Neuronal stem cell (in vitro differentiated cells): ENCODE data around the gene HOXD9.

Experiments used
- DNase-seq: peaks from one replicate; pipeline ENCODE4 v3.0.0-alpha.2; 2013; ENCODE audit warnings: low spot score
- H2AFZ ChIP-seq: one replicate; pipeline ENCODE4 v1.6.1; 2013; ENCODE audit warnings: mild to moderate bottlenecking, low read length, inconsistent platforms
- H2AK5ac ChIP-seq: 2 replicates; pipeline ENCODE4 v1.6.1; 2013; ENCODE audit warnings: low read depth, mild to moderate bottlenecking, inconsistent platforms, low read length, moderate library complexity, mixed read lengths
- H2BK120ac ChIP-seq: 2 replicates; pipeline ENCODE4 v1.6.1; 2013; ENCODE audit warnings: low read depth, mild to moderate bottlenecking, inconsistent platforms, low read length, moderate library complexity, mixed read lengths
- H2BK12ac ChIP-seq: one replicate; pipeline ENCODE4 v1.6.1; 2013; ENCODE audit warnings: low read length, inconsistent platforms
- H2BK15ac ChIP-seq: 2 replicates; pipeline ENCODE4 v1.6.1; 2013; ENCODE audit warnings: mild to moderate bottlenecking, low read length, inconsistent platforms, mixed read lengths
- H2BK5ac ChIP-seq: one replicate; pipeline ENCODE4 v1.6.1; 2013; ENCODE audit warnings: inconsistent platforms, mild to moderate bottlenecking, low read length, moderate library complexity
- H3K14ac ChIP-seq: one replicate; pipeline ENCODE4 v1.6.1; 2013; ENCODE audit warnings: low read length, inconsistent platforms
- H3K18ac ChIP-seq: 2 replicates; pipeline ENCODE4 v1.6.1; 2013; ENCODE audit warnings: low read length, inconsistent platforms
- H3K23ac ChIP-seq: 2 replicates; pipeline ENCODE4 v1.6.1; 2013; ENCODE audit warnings: low read depth, mild to moderate bottlenecking, mixed read lengths, low read length, inconsistent platforms; ENCODE audit not compliant: poor library complexity
- H3K27ac ChIP-seq: replicated peaks from 3 replicates; pipeline ENCODE4 v1.5.1; 2013; ENCODE audit warnings: low read length, inconsistent platforms
- H3K27me3 ChIP-seq, 3 experiments: 2 replicates each; pipeline ENCODE4 v1.6.1; 2013; ENCODE audit warnings: low read length in 3 of 3, mild to moderate bottlenecking in 2 of 3, inconsistent platforms in 1 of 3, low read depth in 1 of 3, mixed read lengths in 1 of 3, moderate library complexity in 1 of 3; ENCODE audit not compliant: control insufficient read depth in 3 of 3, insufficient read depth in 3 of 3
- H3K36me3 ChIP-seq, 2 donors: replicated peaks in 1 of 2; 2 replicates each; pipeline ENCODE4 v1.6.1; 2013; ENCODE audit warnings: low read length in 2 of 2; ENCODE audit not compliant: control insufficient read depth in 2 of 2, insufficient read depth in 2 of 2
- H3K4ac ChIP-seq: 2 replicates; pipeline ENCODE4 v1.6.1; 2013; ENCODE audit warnings: inconsistent platforms, mild to moderate bottlenecking, low read length, moderate library complexity
- H3K4me1 ChIP-seq, 2 donors: 1 replicate in 1 of 2; 2 replicates in 1 of 2; pipeline ENCODE4 v1.6.1; 2013; ENCODE audit warnings: low read length in 2 of 2, low read depth in 1 of 2; ENCODE audit not compliant: control insufficient read depth in 2 of 2, insufficient read depth in 1 of 2
- H3K4me2 ChIP-seq: one replicate; pipeline ENCODE4 v1.6.1; 2013; ENCODE audit warnings: mild to moderate bottlenecking, low read length, inconsistent platforms; ENCODE audit not compliant: insufficient read depth, poor library complexity, severe bottlenecking
- H3K4me3 ChIP-seq, 2 donors: 2 replicates each; pipeline ENCODE4 v1.5.1; 2013; ENCODE audit warnings: low read length in 2 of 2, mild to moderate bottlenecking in 2 of 2, inconsistent platforms in 1 of 2, moderate library complexity in 1 of 2
- H3K79me1 ChIP-seq: one replicate; pipeline ENCODE4 v1.6.1; 2013; ENCODE audit warnings: low read depth, mild to moderate bottlenecking, inconsistent platforms, low read length, moderate library complexity
- H3K9ac ChIP-seq: one replicate; pipeline ENCODE4 v1.6.1; 2013; ENCODE audit warnings: mild to moderate bottlenecking, low read depth, low read length, inconsistent platforms; ENCODE audit not compliant: poor library complexity
- H3K9me3 ChIP-seq, 2 donors: replicated peaks in 1 of 2; 2 replicates each; pipeline versions ENCODE3 to v1.6.1; 2013; ENCODE audit warnings: low read length in 2 of 2, mild to moderate bottlenecking in 2 of 2, inconsistent platforms in 1 of 2, low read depth in 1 of 2, mixed read lengths in 1 of 2, moderate library complexity in 1 of 2; ENCODE audit not compliant: control insufficient read depth in 2 of 2, insufficient read depth in 1 of 2
- H4K8ac ChIP-seq: one replicate; pipeline ENCODE4 v1.6.1; 2013; ENCODE audit warnings: low read depth, mild to moderate bottlenecking, inconsistent platforms, low read length, moderate library complexity
- H4K91ac ChIP-seq: one replicate; pipeline ENCODE4 v1.6.1; 2013; ENCODE audit warnings: low read length, low read depth, mild to moderate bottlenecking, inconsistent platforms; ENCODE audit not compliant: poor library complexity
- WGBS, 2 donors: extraction: QIAGEN DNeasy Blood & Tissue Kit; methylation state at CpG; one replicate each; pipeline ENCODE4 v1.1.7; 2013; ENCODE audit warnings: missing lambda C conversion rate in 2 of 2, mixed read lengths in 1 of 2; ENCODE audit not compliant: insufficient read length in 2 of 2, insufficient replicate concordance in 1 of 2; ENCODE audit errors: extremely low coverage in 2 of 2; 5-methylcytosine and 5-hydroxymethylcytosine counted together
- small RNA-seq: library from polyadenylated mRNA; stranded (forward); fragments of <200 nt; extraction: miRNeasy Mini kit (QIAGEN cat#:217004); gene quantifications from one replicate; pipeline ENCODE3, GENCODE V24; 2013; ENCODE audit not compliant: insufficient read depth

The HOXD9 gene

GRCh38 chr2:176174382-176174823 lies 51.9 kb downstream of the HOXD9 start:
- no CpG with 5 or more reads among the region's 14 CpGs for WGBS, 2 donors
- Histone ChIP-seq H2AFZ (peak overlapping the region; percentile 93), H4K8ac (no peak overlapping the region), H3K23ac (no peak overlapping the region), H3K4me2 (peak overlapping the region; percentile 51), H3K14ac (no peak overlapping the region), H3K36me3 (no peaks in the 10 kb centered on the region), H3K18ac (no peak overlapping the region), H3K27me3 (peaks cover 48 to 100% (median 94%) of the 10 kb centered on the region in 3 experiments), H2AK5ac (no peak overlapping the region), H3K27ac (no peak overlapping the region), H3K9ac (no peak overlapping the region), H3K4ac (no peak overlapping the region), H2BK15ac (no peak overlapping the region), H2BK5ac (no peak overlapping the region), H3K4me3 (peak overlapping the region in 1 of 2 donors; percentile 11), H3K79me1 (no peaks in the 10 kb centered on the region), H4K91ac (no peak overlapping the region), H3K4me1 (peaks cover 7 to 13% of the 10 kb centered on the region in 2 donors), H3K9me3 (peaks cover 2 to 6% of the 10 kb centered on the region in 2 donors), H2BK120ac (no peak overlapping the region), H2BK12ac (no peak overlapping the region)
- no peak for DNase-seq

Small RNA genes lying within 50 kb of the gene (small RNA-seq; reads per million reads assigned to genes)
- 44.9 reads per million, percentile 92 among the genes with 10 or more reads in this experiment for gene MIR10B
